Brain pericyte (primary cell): ENCODE measurements around the gene DLG4.

ENCODE experiments used
- DNase-seq: peaks from one replicate; pipeline ENCODE4 v3.0.0-alpha.2; 2012; ENCODE audit warnings: low read depth, low spot score

Gene DLG4

GRCh38 chr17:7219812-7220592, at the start of gene DLG4, which contains the start of gene ACADVL:
Gene DLG4 (minus strand): TSS chr17:7219836.
Gene ACADVL (plus strand): TSS chr17:7219938. CDS start chr17:7219985, 47 bp downstream.
- no peak for DNase-seq

- no peak for DNase-seq
Observed at GRCh38 chr17:7266784-7267183, 47.1 kb upstream of the DLG4 start.

GRCh38 chr17:7263801-7264078, 44.1 kb upstream of the DLG4 start:
- no peak for DNase-seq

- DNase-seq, result no peak
Observed at GRCh38 chr17:7262935-7263800, 43.5 kb upstream of the DLG4 start.

- DNase-seq, result no peak
Observed at GRCh38 chr17:7262192-7262934, 42.7 kb upstream of the DLG4 start, which contains the start of gene CLDN7. Gene CLDN7 (minus strand): TSS chr17:7262478. CDS start chr17:7262043, 435 bp downstream.

GRCh38 chr17:7261379-7262191, 41.9 kb upstream of the DLG4 start:
- no peak for DNase-seq

GRCh38 chr17:7260651-7261378, 41.2 kb upstream of the DLG4 start:
- DNase-seq, result no peak

GRCh38 chr17:7260151-7260550, 40.5 kb upstream of the DLG4 start:
- no peak for DNase-seq

- no peak for DNase-seq
Observed at GRCh38 chr17:7259555-7259889, 39.9 kb upstream of the DLG4 start.

GRCh38 chr17:7258731-7259554, 39.3 kb upstream of the DLG4 start:
- no peak for DNase-seq

GRCh38 chr17:7256766-7257456, 37.3 kb upstream of the DLG4 start:
- no peak for DNase-seq

- no peak for DNase-seq
Observed at GRCh38 chr17:7254511-7254910, 34.9 kb upstream of the DLG4 start.

- DNase-seq, result no peak
Observed at GRCh38 chr17:7253082-7253481, 33.4 kb upstream of the DLG4 start.

- DNase-seq, result peak; percentile 97
Observed at GRCh38 chr17:7252176-7253043, 32.8 kb upstream of the DLG4 start, which contains the start of gene ELP5. Gene ELP5 (plus strand): TSS chr17:7252215. CDS start chr17:7252551, 336 bp downstream.

- no peak for DNase-seq
Observed at GRCh38 chr17:7251661-7252175, 32.1 kb upstream of the DLG4 start, which contains the start of gene CTDNEP1. Gene CTDNEP1 (minus strand): TSS chr17:7251734. CDS start chr17:7251296, 438 bp downstream.

- no peak for DNase-seq
Observed at GRCh38 chr17:7250695-7251627, 31.3 kb upstream of the DLG4 start.

GRCh38 chr17:7249830-7250229, 30.2 kb upstream of the DLG4 start:
- DNase-seq, result no peak
